Non-pigmented ciliary epithelial cell (primary cell): ENCODE results near the gene AK2.
"Not testable (repeated sequence)": the region's sequence is repeated elsewhere in the genome, so short reads cannot be mapped to it uniquely, and the experiment has no call there.

Experiments
- DNase-seq: peaks from one replicate; pipeline ENCODE4 v3.0.0-alpha.2; 2010; ENCODE audit warnings: low read depth

AK2 gene

GRCh38 chr1:33050221-33051076 is 13.8 kb upstream of the AK2 start:
- DNase-seq, result peak; percentile 73

- no peak for DNase-seq
These were observed 12.7 kb upstream of the AK2 start for GRCh38 chr1:33049371-33049770.

GRCh38 chr1:33048426-33048825 is 11.7 kb upstream of the AK2 start:
- DNase-seq, result no peak

- no peak for DNase-seq
These were observed 11.2 kb upstream of the AK2 start for GRCh38 chr1:33047839-33048305.

GRCh38 chr1:33047290-33047689 is 10.6 kb upstream of the AK2 start:
- no peak for DNase-seq

- not testable (repeated sequence) for DNase-seq
These were observed 9.6 kb upstream of the AK2 start for GRCh38 chr1:33046234-33046633.

- no peak for DNase-seq
These were observed 9.1 kb upstream of the AK2 start for GRCh38 chr1:33045814-33046213.

GRCh38 chr1:33045246-33045645 is 8.6 kb upstream of the AK2 start:
- no peak for DNase-seq

GRCh38 chr1:33043267-33044092 is 6.8 kb upstream of the AK2 start:
- no peak for DNase-seq

- DNase-seq, result no peak
These were observed 6.1 kb upstream of the AK2 start for GRCh38 chr1:33042831-33043230.

GRCh38 chr1:33041026-33041425 is 4.3 kb upstream of the AK2 start:
- DNase-seq, result no peak

GRCh38 chr1:33039840-33040239 is 3.2 kb upstream of the AK2 start:
- DNase-seq, result no peak

GRCh38 chr1:33036051-33036525 is 595 bp downstream of the AK2 start:
- no peak for DNase-seq

GRCh38 chr1:33032126-33032869 is 4.4 kb downstream of the AK2 start:
- no peak for DNase-seq

GRCh38 chr1:33031506-33031905 is 5.2 kb downstream of the AK2 start:
- DNase-seq, result no peak

- DNase-seq, result no peak
These were observed 6.1 kb downstream of the AK2 start for GRCh38 chr1:33030575-33030974.

- DNase-seq, result no peak
These were observed 6.8 kb downstream of the AK2 start for GRCh38 chr1:33029921-33030320.

GRCh38 chr1:33029209-33029608 is 7.5 kb downstream of the AK2 start:
- DNase-seq, result no peak

GRCh38 chr1:33025761-33026160 is 10.9 kb downstream of the AK2 start:
- no peak for DNase-seq

- DNase-seq, result no peak
These were observed 11.5 kb downstream of the AK2 start for GRCh38 chr1:33025180-33025569.

- DNase-seq, result not testable (repeated sequence)
These were observed 12.1 kb downstream of the AK2 start for GRCh38 chr1:33024430-33025179.
